Astrocyte of the spinal cord (primary cell): ENCODE measurements around the gene ATG14.
A peak's percentile ranks its signal among the peaks of the same experiment; 100 is the strongest.

Source experiments
- DNase-seq: peaks from one replicate; pipeline ENCODE4 v3.0.0; 2011; ENCODE audit warnings: low read depth, low spot score
- H3K4me3 ChIP-seq: 2 replicates; pipeline ENCODE4 v1.5.1; 2011; ENCODE audit warnings: low read depth, mild to moderate bottlenecking, low read length, moderate library complexity
- in situ Hi-C: cut with HindIII; loops from 2 replicates; pipeline ENCODE4 v1.10.0; 2017; ENCODE audit warnings: low sequenced_read_pairs
- TF ChIP-seq, protein P1 (sequence below): IDR thresholded peaks from 2 replicates; pipeline ENCODE4 v1.5.1; 2012; ENCODE audit warnings: low read depth, mild to moderate bottlenecking, low read length, inconsistent platforms

ATG14 gene

DNA sequence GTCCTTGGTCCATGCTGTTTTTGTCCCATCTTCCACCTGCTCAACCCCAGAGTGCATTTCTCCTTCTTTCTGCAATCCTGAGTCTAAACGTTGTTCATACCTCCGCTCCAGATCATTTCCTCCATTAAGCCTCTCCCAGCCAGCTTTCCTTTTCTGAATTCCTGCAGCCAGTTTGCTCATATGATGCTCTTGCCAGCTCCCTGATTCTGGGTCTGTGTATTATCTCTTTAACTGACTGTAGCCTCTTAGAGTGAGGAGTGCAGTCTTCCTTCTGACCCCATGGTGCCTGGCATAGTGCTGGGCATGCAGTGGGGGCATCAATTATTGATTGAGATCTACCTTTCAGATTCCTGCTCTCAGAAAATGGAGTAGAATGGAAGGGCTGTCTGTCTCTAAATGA, 40.3 kb upstream of the ATG14 start:
- in situ Hi-C loops: no loop called here
- H3K4me3 ChIP-seq: no peak overlapping the region
- no peak for DNase-seq
- TF ChIP-seq, protein P1, sequence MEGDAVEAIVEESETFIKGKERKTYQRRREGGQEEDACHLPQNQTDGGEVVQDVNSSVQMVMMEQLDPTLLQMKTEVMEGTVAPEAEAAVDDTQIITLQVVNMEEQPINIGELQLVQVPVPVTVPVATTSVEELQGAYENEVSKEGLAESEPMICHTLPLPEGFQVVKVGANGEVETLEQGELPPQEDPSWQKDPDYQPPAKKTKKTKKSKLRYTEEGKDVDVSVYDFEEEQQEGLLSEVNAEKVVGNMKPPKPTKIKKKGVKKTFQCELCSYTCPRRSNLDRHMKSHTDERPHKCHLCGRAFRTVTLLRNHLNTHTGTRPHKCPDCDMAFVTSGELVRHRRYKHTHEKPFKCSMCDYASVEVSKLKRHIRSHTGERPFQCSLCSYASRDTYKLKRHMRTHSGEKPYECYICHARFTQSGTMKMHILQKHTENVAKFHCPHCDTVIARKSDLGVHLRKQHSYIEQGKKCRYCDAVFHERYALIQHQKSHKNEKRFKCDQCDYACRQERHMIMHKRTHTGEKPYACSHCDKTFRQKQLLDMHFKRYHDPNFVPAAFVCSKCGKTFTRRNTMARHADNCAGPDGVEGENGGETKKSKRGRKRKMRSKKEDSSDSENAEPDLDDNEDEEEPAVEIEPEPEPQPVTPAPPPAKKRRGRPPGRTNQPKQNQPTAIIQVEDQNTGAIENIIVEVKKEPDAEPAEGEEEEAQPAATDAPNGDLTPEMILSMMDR: no peak

DNA sequence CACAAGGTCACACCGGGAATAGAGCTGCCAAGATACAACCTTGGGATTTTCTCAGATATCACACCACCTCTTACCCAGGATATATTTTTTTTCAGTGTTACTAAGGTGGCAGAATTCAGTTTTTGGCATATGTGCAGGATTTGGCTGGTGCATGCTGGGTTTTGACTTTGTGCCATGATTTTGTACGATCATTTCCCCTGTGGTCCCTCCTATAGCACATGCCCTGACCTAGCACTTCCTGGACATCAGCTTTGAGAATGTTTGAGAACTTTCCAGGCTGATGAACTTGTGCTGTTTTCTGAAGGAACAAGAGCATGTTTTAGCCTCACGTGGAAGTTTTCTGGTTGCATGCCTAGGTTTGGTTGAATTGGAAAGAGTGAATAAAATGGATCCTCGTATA, 39.8 kb upstream of the ATG14 start:
- peak; percentile 44 for DNase-seq
- TF ChIP-seq, protein P1: no peak
- in situ Hi-C loops: no loop called here

DNA sequence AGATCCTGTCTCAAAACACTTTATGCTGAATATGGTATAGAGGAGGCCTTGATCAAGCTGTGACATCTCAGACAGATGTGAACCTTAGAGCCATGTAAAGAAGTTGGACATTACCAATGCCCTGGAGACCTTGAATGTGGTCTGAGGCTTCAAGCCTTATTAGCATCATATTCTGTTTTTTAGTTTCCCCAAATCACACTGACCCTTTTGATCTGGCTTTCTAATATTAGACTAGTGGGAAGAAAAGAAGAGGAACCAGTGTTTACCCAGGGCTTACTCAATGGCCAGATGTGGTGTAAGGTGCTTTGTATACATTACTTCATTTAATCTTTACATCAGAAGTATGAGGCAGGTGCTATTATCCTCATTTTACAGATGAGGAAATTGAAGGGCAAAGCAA, 39.4 kb upstream of the ATG14 start:
- no peak for DNase-seq
- H3K4me3 ChIP-seq: no peak overlapping the region
- in situ Hi-C loops: no loop called here
- TF ChIP-seq, protein P1: no peak

More for the DNA sequence above, 39.8 kb upstream of the ATG14 start:
- no peak overlapping the region for H3K4me3 ChIP-seq

DNA sequence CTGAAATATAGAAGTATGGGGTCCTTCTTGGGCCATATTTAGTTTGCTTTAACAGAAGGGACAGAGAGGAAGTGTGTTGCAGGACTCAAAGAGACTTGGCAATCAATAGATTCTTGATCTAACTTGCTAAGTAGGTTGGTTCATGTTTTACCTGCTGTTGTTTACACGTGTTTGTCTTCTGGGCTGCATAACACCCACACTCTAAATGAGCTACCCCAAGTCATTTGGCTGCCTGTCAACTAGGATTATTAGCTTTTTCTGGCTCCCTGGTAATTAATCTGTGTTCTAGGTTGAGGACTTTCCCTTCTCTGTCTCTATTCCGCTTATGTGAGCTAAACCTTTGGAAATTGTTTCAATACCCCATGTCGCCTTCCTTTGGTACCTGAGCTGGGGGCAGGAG, 38.9 kb upstream of the ATG14 start:
- H3K4me3 ChIP-seq: no peak overlapping the region
- DNase-seq: no peak
- TF ChIP-seq, protein P1: no peak
- in situ Hi-C loops: no loop called here

DNA sequence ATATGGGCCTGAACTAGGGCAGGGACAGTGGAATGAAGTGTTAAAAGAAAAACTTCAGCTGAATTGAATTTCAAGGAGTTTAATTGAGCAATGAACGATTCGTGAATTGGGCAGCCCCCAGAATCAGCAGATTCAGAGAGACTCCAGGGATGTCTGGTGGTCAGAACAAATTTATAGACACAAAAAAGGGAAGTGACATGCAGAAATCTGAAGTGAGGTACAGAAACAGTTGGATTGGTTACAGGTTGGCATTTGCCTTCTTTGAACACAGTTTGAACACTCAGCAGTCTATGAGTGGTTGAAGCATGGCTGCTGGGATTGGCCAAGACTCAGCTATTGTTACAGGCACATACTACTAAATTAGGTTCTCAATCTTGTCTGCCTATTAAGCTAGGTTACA, 38.5 kb upstream of the ATG14 start:
- no peak for DNase-seq
- no peak overlapping the region for H3K4me3 ChIP-seq
- TF ChIP-seq, protein P1: no peak
- in situ Hi-C loops: no loop called here

DNA sequence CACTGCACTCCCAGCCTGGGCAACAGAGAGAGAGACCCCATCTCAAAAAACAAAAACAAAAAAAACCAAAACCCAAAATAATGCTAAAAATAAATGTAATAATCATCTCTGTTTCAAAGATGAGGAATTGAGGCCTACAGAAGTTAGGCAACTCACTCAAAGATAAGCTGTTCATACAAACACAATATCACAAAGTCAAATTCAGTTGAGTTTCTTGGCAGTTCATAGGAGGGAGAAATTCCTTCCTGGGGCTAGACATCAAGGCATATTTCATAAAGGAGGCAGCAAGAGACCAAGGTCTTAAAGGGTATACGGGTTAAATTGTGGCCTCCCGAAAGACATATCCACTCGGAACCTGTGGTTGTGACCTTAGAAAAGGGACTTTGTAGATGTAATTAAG, 37.5 kb upstream of the ATG14 start:
- no peak overlapping the region for H3K4me3 ChIP-seq
- TF ChIP-seq, protein P1: no peak
- in situ Hi-C loops: no loop called here
- no peak for DNase-seq

DNA sequence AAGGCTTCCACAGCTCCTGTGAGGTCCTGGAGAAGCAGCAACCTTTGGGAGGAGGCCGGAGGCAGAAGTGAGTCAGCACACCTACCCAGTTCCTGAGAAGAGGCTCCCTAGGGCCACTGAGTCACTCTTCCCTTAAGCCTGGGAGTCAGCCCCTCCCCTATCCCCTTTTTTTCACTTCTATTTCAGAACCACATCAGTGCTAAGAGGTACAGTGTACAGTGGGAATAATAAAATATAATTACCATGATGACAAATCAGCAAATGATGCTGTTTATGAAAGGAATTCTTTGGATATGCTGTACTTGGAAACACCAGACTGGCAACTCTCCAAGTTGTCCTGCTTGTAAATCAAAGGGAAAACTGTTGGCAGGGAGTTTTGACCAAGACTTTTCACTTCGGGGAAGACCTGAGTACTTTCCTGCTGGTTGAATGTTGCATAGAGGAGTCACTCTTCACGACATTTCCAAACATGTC, 36.5 kb upstream of the ATG14 start:
- DNase-seq: peak; percentile 94
- in situ Hi-C loops: no loop called here
- TF ChIP-seq, protein P1: no peak
- no peak overlapping the region for H3K4me3 ChIP-seq
